NCI-H1436 treated with DMSO at 0.1 percent for 48 hours (cell line): Measurements from ENCODE around the gene ANKRD13D.

ENCODE experiments used
- DNase-seq: peaks from one replicate; lab custom pipeline; 2025; lab: John Stamatoyannopoulos, UW

Gene ANKRD13D

GRCh38 chr11:67302571-67303131 lies 13.5 kb downstream of the ANKRD13D start:
- DNase-seq = no peak

- no peak for DNase-seq
Measured at GRCh38 chr11:67303132-67303834, 14.2 kb downstream of the ANKRD13D start, which contains the start of gene SSH3. Gene SSH3, plus strand, starts transcription at chr11:67303530. Its CDS starts 96 bp downstream, at chr11:67303626.

DNA sequence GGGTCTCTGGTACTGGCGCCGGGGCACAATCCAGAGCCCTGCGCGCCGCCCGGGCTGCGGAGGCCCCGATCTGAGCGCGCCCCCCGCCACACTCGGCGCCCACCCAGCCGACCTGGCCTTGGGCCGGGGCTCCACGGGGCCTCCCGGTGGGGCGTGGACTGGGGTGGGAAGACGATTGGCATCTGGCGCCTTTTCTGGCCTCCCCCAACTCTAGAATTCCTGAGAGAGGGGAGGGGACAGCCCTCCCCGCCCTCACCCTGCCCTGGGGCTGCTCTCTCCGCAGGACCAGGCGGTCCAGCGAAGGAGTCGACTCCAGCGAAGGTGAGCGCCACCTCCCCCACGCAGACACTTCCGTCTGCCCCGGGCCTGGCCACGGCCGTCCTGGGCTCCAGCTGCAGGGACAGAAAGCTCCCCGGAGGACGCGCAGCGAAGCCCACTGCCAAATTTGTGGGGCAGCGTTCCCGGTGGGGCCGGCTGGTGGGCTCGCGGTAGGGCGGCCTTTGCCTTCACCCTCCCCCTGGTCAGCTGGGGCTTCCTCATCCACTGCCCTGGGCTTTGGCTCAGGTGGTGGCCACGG lies 14.8 kb downstream of the ANKRD13D start:
- DNase-seq = no peak

GRCh38 chr11:67304511-67305113 lies 15.5 kb downstream of the ANKRD13D start:
- DNase-seq = no peak

- DNase-seq = no peak
Measured at GRCh38 chr11:67306769-67307544, 17.9 kb downstream of the ANKRD13D start.

- DNase-seq = no peak
Measured at GRCh38 chr11:67307545-67308001, 18.5 kb downstream of the ANKRD13D start.

DNA sequence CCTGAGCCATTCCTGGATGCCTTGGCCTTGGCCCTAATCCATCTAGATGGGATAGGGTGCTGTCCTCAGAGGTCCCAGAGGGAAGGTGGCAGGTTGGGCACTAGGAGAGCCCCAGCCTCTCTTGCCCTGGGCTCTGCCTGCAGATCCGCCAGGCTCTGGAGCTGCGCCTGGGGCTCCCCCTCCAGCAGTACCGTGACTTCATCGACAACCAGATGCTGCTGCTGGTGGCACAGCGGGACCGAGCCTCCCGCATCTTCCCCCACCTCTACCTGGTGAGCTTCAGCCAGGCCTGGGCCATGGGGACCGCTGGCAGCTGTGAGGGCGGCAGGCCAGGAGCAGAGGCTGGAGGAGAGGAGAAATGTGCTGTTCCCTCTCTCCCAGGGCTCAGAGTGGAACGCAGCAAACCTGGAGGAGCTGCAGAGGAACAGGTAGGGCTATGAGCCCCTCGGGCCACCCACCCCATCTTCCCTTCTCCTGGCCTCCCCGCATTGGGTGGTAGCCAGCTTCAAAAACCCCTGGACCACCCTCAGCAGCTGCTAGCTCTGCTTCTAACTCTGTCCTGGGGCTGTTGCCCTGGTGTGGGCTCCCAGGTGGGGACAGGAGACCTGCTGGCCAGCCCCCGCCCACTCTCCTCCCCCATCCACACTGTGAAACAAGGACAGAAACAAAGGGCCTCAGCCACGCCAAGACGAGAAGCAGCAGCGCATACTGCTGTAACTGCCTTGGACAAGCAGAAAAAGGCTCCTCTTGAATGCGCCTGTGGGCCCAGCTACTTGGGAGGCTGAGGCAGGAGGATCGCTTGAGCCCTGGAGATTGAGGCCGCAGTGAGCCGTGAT lies 19.1 kb downstream of the ANKRD13D start:
- no peak for DNase-seq

DNA sequence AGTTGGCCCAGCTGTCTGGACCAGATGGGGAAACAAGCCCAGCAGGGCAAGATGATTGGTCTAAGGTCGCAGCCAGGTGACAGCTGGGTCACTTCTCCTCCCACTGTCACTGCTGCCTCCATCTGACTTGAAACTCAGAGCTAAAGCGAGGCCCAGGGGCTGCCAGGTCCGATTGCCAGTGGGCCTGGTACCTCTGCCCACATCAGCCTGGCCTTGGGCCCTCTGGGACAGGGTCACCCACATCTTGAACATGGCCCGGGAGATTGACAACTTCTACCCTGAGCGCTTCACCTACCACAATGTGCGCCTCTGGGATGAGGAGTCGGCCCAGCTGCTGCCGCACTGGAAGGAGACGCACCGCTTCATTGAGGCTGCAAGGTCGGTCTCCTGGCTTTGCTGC lies 20.1 kb downstream of the ANKRD13D start:
- no peak for DNase-seq

DNA sequence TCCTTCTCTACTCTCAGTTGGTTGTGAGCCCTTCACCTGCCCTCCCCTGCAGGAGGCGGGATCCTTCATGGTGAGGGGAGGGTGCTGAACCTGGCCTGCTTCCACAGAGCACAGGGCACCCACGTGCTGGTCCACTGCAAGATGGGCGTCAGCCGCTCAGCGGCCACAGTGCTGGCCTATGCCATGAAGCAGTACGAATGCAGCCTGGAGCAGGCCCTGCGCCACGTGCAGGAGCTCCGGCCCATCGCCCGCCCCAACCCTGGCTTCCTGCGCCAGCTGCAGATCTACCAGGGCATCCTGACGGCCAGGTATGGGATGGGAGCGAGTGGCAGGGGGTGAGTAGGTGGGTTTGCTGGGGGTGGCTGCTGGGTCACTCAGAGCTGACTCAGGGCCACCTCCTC lies 20.6 kb downstream of the ANKRD13D start:
- no peak for DNase-seq

DNA sequence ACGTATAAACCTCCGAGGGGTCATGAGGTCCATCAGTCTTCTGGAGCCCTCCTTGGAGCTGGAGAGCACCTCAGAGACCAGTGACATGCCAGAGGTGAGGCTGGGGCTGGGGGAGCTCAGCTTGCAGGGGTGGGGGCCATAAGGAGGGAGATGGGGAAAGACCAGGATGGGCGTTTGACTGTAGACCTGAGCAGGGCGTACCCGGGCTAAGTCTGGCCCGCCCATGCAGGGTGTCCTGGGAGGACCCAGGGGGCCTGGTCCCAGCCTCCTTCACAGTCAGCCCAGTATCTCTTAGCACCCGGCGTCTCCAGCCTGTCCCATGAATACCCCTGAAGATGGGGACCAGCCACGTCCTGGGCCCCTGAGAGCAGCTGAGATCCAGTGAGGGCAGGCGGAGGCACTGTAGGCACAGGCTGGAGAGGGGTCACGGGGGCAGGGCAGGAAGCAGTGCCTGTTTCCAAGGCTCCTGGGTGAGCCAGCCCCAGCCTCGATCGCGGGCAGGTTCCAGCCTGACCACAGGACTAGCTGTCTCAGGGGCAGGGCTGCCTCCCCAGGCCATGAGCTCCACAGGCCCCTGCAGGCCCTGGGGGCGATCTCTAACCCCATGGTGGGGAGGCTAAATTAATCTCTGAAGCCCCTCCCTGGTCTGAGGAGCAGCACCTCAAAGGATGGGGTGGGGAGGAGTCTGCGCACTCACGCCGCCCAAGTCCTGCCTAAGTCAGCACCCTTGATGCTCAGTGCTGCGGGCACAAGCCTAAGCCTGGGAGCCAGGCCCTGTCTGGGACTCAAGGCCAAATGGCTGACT lies 21.3 kb downstream of the ANKRD13D start:
- no peak for DNase-seq

DNA sequence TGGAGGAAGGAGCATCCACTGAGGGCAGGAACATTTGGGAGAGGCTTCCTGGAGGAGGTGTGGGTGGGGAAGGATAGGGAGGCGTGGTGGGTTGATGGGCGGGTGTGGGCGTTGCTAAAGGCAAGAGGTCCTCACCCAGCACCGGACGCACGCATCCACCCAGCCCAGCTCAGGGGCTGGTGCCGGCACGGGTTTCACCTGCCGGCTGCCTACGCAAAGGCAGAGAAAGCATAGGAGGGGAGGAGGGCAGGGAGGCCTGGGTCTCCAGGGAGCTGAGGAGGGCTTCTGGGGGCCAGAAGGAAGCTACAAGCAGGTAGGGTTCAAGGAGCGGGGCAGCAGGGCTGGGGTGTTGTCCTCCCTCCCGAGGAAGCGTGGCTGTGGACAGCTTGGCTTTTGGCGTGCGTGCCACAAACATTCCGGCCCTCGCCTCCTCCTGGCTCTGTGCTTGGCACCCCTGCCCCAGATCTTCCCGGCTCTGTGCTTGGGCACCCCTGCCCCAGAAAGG lies 22.0 kb downstream of the ANKRD13D start:
- DNase-seq = no peak

DNA sequence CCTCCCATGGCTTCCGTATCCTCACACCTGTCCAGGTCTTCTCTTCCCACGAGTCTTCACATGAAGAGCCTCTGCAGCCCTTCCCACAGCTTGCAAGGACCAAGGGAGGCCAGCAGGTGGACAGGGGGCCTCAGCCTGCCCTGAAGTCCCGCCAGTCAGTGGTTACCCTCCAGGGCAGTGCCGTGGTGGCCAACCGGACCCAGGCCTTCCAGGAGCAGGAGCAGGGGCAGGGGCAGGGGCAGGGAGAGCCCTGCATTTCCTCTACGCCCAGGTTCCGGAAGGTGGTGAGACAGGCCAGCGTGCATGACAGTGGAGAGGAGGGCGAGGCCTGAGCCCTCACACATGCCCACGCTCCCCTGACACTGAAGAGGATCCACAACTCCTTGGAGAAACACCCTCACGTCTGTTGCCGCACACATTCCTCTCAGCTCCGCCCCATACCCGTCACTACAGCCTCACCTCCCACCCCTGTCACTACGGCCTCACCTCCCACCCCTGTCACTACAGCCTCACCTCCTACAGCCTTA lies 22.5 kb downstream of the ANKRD13D start:
- no peak for DNase-seq

GRCh38 chr11:67312187-67313021 lies 23.3 kb downstream of the ANKRD13D start:
- no peak for DNase-seq

DNA sequence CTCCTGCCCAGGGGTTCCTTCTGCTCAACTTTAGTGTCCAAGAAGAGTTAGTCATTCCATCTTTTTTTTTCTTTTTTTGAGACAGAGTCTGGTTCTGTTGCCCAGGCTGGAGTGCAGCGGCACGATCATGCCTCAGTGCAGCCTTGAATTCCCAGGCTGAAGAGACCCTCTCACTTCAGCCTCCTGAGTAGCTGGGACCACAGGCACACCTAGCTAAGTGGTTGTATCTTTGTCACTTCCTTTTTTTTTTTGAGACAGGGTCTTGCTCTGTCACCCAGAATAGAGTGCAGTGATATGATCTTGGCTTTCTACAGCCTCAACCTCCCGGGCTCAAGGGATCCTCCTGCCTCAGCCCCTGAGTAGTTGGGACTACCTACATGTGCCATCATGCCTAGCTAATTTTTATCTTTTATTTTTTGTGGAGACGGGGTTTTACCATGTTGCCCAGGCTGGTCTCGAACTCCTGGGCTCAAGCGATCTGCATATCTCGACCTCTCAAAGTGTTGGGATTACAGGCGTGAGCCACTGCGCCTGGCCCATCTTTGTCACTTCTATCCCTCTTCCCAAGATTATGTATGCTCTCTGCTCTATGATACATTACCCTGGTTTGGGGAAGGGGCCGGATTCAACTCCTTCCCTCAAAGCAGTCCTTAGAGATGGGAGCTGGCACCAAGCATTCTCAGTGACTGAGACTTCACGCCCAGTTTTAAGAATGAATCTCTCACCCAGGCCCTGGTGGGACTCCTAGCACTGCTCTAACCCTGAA lies 24.2 kb downstream of the ANKRD13D start:
- DNase-seq = no peak

- DNase-seq = no peak
Measured at GRCh38 chr11:67314218-67314617, 25.1 kb downstream of the ANKRD13D start.

DNA sequence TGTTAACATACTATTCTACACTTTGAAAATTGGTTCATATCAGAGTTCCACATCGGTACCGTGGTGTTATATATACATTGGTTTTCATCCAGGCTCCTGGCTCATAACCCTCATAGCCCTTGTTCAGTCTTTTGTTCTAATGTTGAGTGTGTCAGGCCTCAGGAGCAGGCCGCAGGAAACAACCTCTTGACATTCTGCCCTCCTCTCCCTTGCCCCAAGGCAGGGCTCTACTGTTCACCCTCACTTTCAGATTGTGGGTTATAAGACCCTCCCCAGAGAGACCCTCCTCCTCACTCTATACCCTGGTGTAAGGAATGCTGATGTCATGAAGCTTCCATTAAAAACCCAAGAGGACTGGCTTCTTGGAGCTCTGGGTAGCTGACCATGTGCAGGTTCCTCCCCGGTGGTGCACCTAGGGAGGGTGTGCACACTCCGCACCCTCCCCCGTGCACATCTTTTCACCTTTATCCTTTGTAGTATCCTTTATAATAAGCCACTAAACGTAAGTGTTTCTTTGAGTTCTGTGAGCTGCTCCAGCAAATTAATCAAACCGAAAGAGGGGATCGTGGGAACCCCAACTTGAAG lies 26.3 kb downstream of the ANKRD13D start:
- DNase-seq = no peak

DNA sequence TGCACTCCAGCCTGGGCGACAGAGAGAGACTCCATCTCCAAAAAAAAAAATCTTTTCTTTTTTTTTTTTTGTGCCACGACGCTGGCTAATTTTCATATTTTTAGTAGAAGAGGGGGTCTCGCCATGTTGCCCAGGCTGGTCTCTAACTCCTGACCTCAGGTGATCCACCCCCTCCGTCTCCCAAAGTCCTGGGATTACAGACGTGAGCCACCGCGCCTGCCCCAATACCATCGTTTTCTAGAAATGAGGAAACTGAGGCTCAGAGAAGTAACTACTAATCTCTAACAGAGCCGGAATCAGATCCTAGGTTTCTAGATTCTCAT lies 27.7 kb downstream of the ANKRD13D start:
- no peak for DNase-seq
